ENCODE results near the gene BIVM. TPM values are rescaled to one million over a fixed set of nuclear protein-coding genes. Genes with fewer than 3 reads are reported as not detected.

The BIVM gene
- total and polyA plus RNA-seq, 5 experiments from 2014 or later: 4.5 to 12.1 (median 8.7) TPM

DNA sequence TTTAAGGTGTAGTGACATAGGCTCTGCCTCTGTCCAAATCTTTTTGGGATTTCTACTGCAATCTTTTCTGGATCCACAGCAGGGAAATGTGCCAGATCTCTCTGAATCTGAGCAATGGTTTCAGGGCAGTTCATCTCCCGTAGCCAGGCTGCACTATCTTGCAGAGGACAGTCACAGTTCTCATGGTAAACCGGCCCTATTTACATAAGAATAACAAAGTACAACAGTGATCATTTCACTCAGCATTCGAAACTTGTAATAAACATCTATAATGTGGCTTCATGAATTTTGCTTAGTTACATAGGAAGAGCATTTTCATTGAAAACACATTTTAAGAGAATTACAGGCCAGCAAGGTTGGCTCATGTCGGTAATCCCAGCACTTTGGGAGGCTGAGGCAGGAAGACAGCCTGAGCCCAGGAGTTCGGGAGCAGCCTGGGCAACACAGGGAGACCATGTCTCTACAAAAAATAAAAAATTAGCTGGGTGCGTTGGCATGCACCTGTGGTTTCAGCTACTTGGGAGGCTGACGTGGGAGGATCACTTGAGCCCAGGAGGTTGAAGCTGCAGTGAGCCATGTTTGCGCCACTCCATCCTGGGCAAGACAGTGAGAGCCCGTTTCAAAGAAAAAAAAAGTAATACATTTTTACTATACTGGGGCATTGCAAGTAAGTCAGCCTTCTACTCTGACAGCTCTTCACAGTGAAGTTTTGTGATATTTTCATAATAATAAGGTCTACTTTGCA is 5.1 kb upstream of the BIVM start:
- ATAC-seq (no peak), DNase-seq (no peak)
- POLR2A ChIA-PET: interaction anchor here (0.6 kb wide), 1 partner anchor 35 kb away, joined by 3 read pairs; no protein-coding TSS in a partner anchor
- H3K4me3 Mint-ChIP-seq: no peak overlapping the region
- peaks cover 5 to 11% (median 6%) of the 10 kb centered on the region in 4 donors for H3K4me1 Mint-ChIP-seq
- no peaks in the 10 kb centered on the region for H3K9me3 Mint-ChIP-seq
- H3K27me3 Mint-ChIP-seq: peaks cover 0 to 10% (median 4%) of the 10 kb centered on the region in 5 donors
- H3K27ac Mint-ChIP-seq: peak overlapping the region in 2 of 10 donors; percentile 28 to 35
- peaks cover 0 to 11% (median 4%) of the 10 kb centered on the region in 3 donors for H3K36me3 Mint-ChIP-seq

- peaks cover 0 to 14% (median 4%) of the 10 kb centered on the region in 5 donors for H3K27me3 Mint-ChIP-seq
- H3K36me3 Mint-ChIP-seq: no peaks in the 10 kb centered on the region
- H3K4me1 Mint-ChIP-seq: peaks cover 11 to 34% (median 28%) of the 10 kb centered on the region in 4 donors
- ATAC-seq (peak in 1 of 2 donors; percentile 7), DNase-seq (peak in 3 of 10 donors; percentile 4 to 17 (median 12))
- H3K4me3 Mint-ChIP-seq: peak overlapping the region; percentile 85 to 95 (median 92)
- H3K27ac Mint-ChIP-seq: peak overlapping the region in 7 of 10 donors; percentile 37 to 82 (median 71)
- POLR2A ChIA-PET: interaction anchor here (0.6 to 3.6 kb wide), 8 partner anchors 25 to 219 kb away, joined by 3 to 32 read pairs (median 9); partner anchors contain the start of genes ERCC5, TEX30 and TPP2
- H3K9me3 Mint-ChIP-seq: no peaks in the 10 kb centered on the region
Measured at GRCh38 chr13:102799426-102800144, 666 bp downstream of the BIVM start.

DNA sequence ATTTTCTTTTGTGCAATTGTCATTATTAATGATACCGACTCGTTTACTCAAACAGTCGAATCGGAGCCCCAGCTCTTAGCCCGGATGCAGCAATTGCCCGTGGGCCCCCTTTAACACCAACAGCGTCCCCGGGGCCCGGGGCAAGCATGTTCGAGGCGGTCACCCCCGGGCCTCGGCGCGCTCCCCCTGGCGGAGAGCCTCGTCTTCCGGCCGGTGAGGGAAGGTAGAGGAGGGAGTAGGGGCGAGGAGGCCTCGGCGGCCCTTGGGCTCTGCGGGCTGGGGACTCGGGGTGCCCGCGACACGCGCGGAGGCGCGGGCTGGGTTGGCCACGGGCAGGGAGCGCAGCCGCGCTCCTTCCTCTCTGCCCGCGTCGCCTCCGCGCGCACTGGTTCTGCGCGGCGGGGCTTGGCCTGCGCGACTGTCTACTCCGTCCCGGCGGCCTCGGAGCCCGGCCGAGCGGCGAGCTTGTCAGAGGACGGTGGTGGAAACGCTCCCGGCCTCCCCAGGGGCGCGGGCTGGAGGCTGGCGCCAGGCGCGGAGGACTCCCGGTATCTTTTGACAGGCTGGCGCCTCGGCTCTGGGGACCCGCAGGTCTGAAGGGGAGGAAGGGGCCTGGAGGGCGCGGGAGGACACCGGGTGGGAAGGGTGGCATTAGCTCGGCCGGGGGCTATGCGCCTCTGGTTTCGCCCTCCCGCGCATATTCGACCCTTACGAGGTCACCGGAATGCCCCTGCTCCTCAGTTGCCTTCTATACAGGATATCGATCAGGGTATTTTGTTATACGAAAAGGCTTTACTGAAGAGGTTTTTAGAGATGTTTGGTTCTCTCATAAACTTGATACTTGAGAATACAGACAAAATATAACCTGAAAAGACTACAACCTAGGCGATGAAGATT is 1.5 kb downstream of the BIVM start:
- Mint-ChIP-seq H3K27ac (peak overlapping the region; percentile 9 to 84 (median 73)), H3K36me3 (no peaks in the 10 kb centered on the region), H3K4me3 (peak overlapping the region; percentile 85 to 95 (median 90)), H3K27me3 (peaks cover 0 to 10% (median 4%) of the 10 kb centered on the region in 5 donors), H3K9me3 (no peaks in the 10 kb centered on the region), H3K4me1 (peaks cover 11 to 34% (median 28%) of the 10 kb centered on the region in 4 donors)
- POLR2A ChIA-PET: interaction anchor here (0.6 to 3.6 kb wide), 8 partner anchors 26 to 219 kb away, joined by 3 to 32 read pairs (median 9); partner anchors contain the start of genes ERCC5, TEX30 and TPP2
- peak; percentile 83 to 84 for ATAC-seq
- DNase-seq: peak; percentile 70 to 89 (median 80)

- peaks cover 0 to 11% (median 7%) of the 10 kb centered on the region in 3 donors for H3K36me3 Mint-ChIP-seq
- no peak overlapping the region for H3K4me3 Mint-ChIP-seq
- POLR2A ChIA-PET: no interaction called here
- peaks cover 12 to 39% (median 19%) of the 10 kb centered on the region in 4 donors for H3K4me1 Mint-ChIP-seq
- DNase-seq (no peak), ATAC-seq (no peak)
- H3K27me3 Mint-ChIP-seq: no peaks in the 10 kb centered on the region
- H3K9me3 Mint-ChIP-seq: peaks cover 0 to 6% (median 0%) of the 10 kb centered on the region in 9 donors
- no peak overlapping the region for H3K27ac Mint-ChIP-seq
Measured at GRCh38 chr13:102805680-102806079, 6.8 kb downstream of the BIVM start.

DNA sequence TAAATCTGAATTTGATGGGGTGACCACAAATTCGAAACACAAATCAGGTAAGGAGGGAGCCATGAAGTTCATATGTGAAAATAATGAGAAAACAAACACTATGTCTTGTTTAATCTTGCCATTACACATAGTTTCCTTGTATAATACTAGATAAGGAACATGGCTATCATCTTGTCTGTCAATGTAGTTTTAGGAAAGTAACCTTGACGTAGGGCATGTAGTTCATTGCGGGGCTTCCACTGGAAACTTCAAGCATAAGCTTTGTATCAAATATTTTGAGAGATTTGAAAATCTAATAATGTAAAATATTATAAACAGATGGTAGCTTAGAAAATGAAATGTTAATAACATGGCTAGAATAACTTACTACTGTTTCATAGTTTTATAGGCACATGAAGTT is 8.8 kb downstream of the BIVM start:
- Mint-ChIP-seq H3K36me3 (peaks cover 6 to 26% (median 23%) of the 10 kb centered on the region in 3 donors), H3K4me1 (peaks cover 12 to 31% (median 15%) of the 10 kb centered on the region in 4 donors), H3K9me3 (peaks cover 0 to 17% (median 8%) of the 10 kb centered on the region in 9 donors), H3K27ac (no peak overlapping the region), H3K27me3 (no peaks in the 10 kb centered on the region), H3K4me3 (no peak overlapping the region)
- POLR2A ChIA-PET: no interaction called here
- DNase-seq (no peak), ATAC-seq (no peak)

GRCh38 chr13:102812611-102813287 is 13.8 kb downstream of the BIVM start:
- Mint-ChIP-seq H3K4me3 (no peak overlapping the region), H3K27me3 (no peaks in the 10 kb centered on the region)
- POLR2A ChIA-PET: no interaction called here

DNA sequence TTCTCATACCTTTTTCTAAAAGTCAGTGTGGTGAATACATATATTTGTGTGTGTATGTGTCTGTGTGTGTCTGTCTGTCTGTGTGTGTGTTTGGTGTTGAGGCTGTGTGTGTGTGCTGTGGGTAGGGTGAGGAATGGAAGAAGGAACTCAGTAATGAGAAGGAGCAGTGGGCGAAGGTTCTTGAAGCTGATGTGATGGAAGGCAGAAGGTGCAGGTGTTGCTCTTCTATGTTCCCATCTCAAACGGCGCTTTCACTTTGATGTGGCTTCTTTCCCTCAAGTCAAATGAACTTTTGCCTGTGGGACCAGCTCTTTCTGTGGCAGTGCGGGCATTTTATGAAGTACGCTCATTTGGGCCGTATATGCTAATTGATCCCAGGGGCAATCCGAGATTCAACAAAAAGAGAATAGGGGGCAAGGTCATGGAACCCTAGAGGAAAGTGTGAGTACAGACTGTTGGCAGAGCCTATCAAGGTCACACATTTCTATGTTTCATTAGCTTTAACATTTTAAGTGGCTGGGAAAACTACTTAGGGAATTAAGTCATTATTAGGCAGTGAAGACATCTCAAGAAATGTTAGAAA is 15.2 kb downstream of the BIVM start:
- POLR2A ChIA-PET: no interaction called here
- Mint-ChIP-seq H3K27me3 (no peaks in the 10 kb centered on the region), H3K36me3 (peaks cover 6 to 43% (median 40%) of the 10 kb centered on the region in 3 donors), H3K4me1 (peaks cover 17 to 28% (median 21%) of the 10 kb centered on the region in 4 donors), H3K4me3 (peak overlapping the region in 3 of 10 donors; percentile 1 to 20 (median 8)), H3K27ac (peak overlapping the region in 3 of 10 donors; percentile 4 to 74 (median 63)), H3K9me3 (peaks cover 0 to 17% (median 8%) of the 10 kb centered on the region in 9 donors)
- ATAC-seq (no peak), DNase-seq (no peak)

More at GRCh38 chr13:102812611-102813287, 13.8 kb downstream of the BIVM start:
- Mint-ChIP-seq H3K4me1 (peaks cover 18 to 41% (median 23%) of the 10 kb centered on the region in 4 donors), H3K27ac (no peak overlapping the region), H3K36me3 (peaks cover 6 to 43% (median 38%) of the 10 kb centered on the region in 3 donors), H3K9me3 (peaks cover 0 to 17% (median 8%) of the 10 kb centered on the region in 9 donors)
- DNase-seq: no peak
- no peak for ATAC-seq

- peaks cover 17 to 26% (median 21%) of the 10 kb centered on the region in 4 donors for H3K4me1 Mint-ChIP-seq
- no peaks in the 10 kb centered on the region for H3K27me3 Mint-ChIP-seq
- no peak for DNase-seq
- POLR2A ChIA-PET: no interaction called here
- no peak overlapping the region for H3K27ac Mint-ChIP-seq
- no peak overlapping the region for H3K4me3 Mint-ChIP-seq
- peaks cover 6 to 45% (median 41%) of the 10 kb centered on the region in 3 donors for H3K36me3 Mint-ChIP-seq
- no peak for ATAC-seq
- H3K9me3 Mint-ChIP-seq: peaks cover 0 to 17% (median 8%) of the 10 kb centered on the region in 9 donors
Measured at GRCh38 chr13:102814793-102815192, 15.9 kb downstream of the BIVM start.

- H3K9me3 Mint-ChIP-seq: peaks cover 0 to 13% (median 8%) of the 10 kb centered on the region in 9 donors
- H3K4me1 Mint-ChIP-seq: peaks cover 14 to 22% (median 20%) of the 10 kb centered on the region in 4 donors
- POLR2A ChIA-PET: no interaction called here
- H3K36me3 Mint-ChIP-seq: peaks cover 6 to 45% (median 36%) of the 10 kb centered on the region in 3 donors
- ATAC-seq (no peak), DNase-seq (no peak)
- no peaks in the 10 kb centered on the region for H3K27me3 Mint-ChIP-seq
- no peak overlapping the region for H3K27ac Mint-ChIP-seq
- H3K4me3 Mint-ChIP-seq: no peak overlapping the region
Measured at GRCh38 chr13:102815788-102816187, 16.9 kb downstream of the BIVM start.

DNA sequence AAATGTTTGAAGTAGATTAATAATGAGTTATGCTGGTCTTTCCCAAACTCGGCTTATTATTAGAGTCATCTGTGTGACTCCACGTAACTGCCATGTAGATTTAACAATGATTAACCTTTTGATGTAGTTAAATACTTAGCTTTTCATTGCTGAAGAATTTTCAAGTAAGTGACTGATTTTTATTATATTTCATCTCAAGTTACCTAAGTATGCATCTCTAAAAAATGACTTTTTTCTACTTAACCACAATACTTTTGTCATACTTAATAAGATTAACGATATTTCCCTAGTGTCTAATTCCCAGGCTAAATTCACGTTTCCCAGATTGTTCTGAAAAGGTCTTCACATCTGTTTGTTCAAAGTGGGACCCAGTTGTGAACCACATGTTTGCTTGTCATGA is 17.8 kb downstream of the BIVM start:
- no peak overlapping the region for H3K27ac Mint-ChIP-seq
- POLR2A ChIA-PET: no interaction called here

DNA sequence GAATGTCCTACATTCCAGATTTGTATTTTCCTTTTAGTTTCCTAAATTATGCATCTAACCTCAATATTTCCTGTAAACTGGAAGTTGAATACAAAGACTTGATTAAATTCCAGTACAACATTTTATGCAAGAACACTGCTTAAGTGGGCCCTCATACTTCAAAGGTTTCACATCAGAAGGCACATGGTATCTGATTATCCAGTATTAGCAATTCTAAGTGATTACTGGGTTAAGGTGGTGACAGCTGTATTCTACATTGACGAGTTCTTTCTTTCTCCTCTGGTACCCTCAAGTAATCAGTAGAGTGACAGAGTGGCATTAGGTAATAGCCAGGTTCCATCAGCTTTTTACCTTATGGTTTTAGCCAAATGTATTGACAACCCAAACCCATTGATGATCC is 18.3 kb downstream of the BIVM start:
- peaks cover 11 to 17% (median 15%) of the 10 kb centered on the region in 4 donors for H3K4me1 Mint-ChIP-seq
- POLR2A ChIA-PET: no interaction called here
- peaks cover under 1 to 41% (median 27%) of the 10 kb centered on the region in 3 donors for H3K36me3 Mint-ChIP-seq
- no peaks in the 10 kb centered on the region for H3K27me3 Mint-ChIP-seq
- H3K27ac Mint-ChIP-seq: no peak overlapping the region
- ATAC-seq (no peak), DNase-seq (no peak)
- no peak overlapping the region for H3K4me3 Mint-ChIP-seq
- H3K9me3 Mint-ChIP-seq: peaks cover 0 to 2% (median under 1%) of the 10 kb centered on the region in 9 donors

More for the DNA sequence above, 17.8 kb downstream of the BIVM start:
- no peak for ATAC-seq
- Mint-ChIP-seq H3K27me3 (no peaks in the 10 kb centered on the region), H3K4me1 (peaks cover 14 to 22% (median 20%) of the 10 kb centered on the region in 4 donors), H3K4me3 (no peak overlapping the region), H3K36me3 (peaks cover 6 to 41% (median 28%) of the 10 kb centered on the region in 3 donors), H3K9me3 (peaks cover 0 to 7% (median 5%) of the 10 kb centered on the region in 9 donors)
- DNase-seq: no peak
